Esophagus muscularis mucosa (tissue), 4 donors: Measurements from ENCODE around the gene HHIP. TPM values are rescaled to one million over a fixed set of nuclear protein-coding genes. Genes with fewer than 3 reads are reported as not detected.

Experiments
- DNase-seq: peaks from one replicate; pipeline ENCODE4 v3.0.0-alpha.2; 2017; ENCODE audit errors: extremely low spot score
- H3K27ac ChIP-seq, 4 donors: fragments of 200-600 bp; sonication (generic); replicated peaks in 1 of 4; 1 replicate in 3 of 4; 2 replicates in 1 of 4; pipeline ENCODE4 v1.5.1; 2016 to 2019; ENCODE audit warnings: mild to moderate bottlenecking in 1 of 4
- H3K27me3 ChIP-seq, 4 donors: fragments of 200-600 bp; sonication (generic); one replicate each; pipeline versions ENCODE4 v1.5.1 to v1.6.0; 2016 to 2019
- H3K36me3 ChIP-seq, 4 donors: fragments of 200-600 bp; sonication (generic); one replicate each; pipeline ENCODE4 v1.5.1; 2016 to 2019
- H3K4me1 ChIP-seq, 4 donors: fragments of 200-600 bp; sonication (generic); one replicate each; pipeline ENCODE4 v1.5.1; 2016 to 2019
- H3K4me3 ChIP-seq, 4 donors: fragments of 200-600 bp; sonication (generic); 1 replicate in 2 of 4; 2 replicates in 2 of 4; pipeline ENCODE4 v1.5.1; 2016 to 2019; ENCODE audit warnings: mild to moderate bottlenecking in 4 of 4, moderate library complexity in 1 of 4
- H3K9me3 ChIP-seq, 4 donors: fragments of 200-600 bp; sonication (generic); 1 replicate in 3 of 4; 2 replicates in 1 of 4; pipeline ENCODE4 v1.5.1; 2016 to 2019
- CTCF ChIP-seq, 3 experiments: fragments of 200-600 bp in 2 of 3; fragments of 450-650 bp in 1 of 3; sonication (generic) in 2 of 3; IDR thresholded peaks; one replicate each; pipeline ENCODE4 v1.5.1; 2017 to 2019; ENCODE audit warnings: antibody characterized with exemption in 3 of 3, mild to moderate bottlenecking in 2 of 3, moderate library complexity in 1 of 3
- EP300 ChIP-seq: sonication (generic); formaldehyde crosslinking; IDR thresholded peaks from one replicate; pipeline ENCODE4 v1.6.1; 2017; ENCODE audit warnings: antibody characterized with exemption
- POLR2A ChIP-seq: fragments of 450-650 bp; IDR thresholded peaks from one replicate; pipeline ENCODE4 v1.6.1; 2017; ENCODE audit warnings: antibody characterized with exemption, moderate library complexity, mild to moderate bottlenecking, low read depth
- POLR2AphosphoS5 ChIP-seq, 2 donors: sonication (generic); formaldehyde crosslinking; IDR thresholded peaks; one replicate each; pipeline ENCODE4 v1.6.1; 2017; ENCODE audit warnings: antibody characterized with exemption in 2 of 2
- WGBS: methylation state at CpG from one replicate; pipeline ENCODE4 v1.1.5; 2018; 5-methylcytosine and 5-hydroxymethylcytosine counted together
- intact Hi-C: fragments of 100-400 bp; cut with DNase I; formaldehyde crosslinking; loops from one replicate; pipeline ENCODE4 v1.15.1; 2023
- total RNA-seq, 4 donors: library from RNA; depleted of rRNA; stranded (reverse); fragments of >200 nt; gene quantifications; one replicate each; pipeline versions ENCODE4 v1.1.0 to v1.2.1, GENCODE V29; 2016

The HHIP gene
- total RNA-seq, 4 donors from 2014 or later, result under 0.01 to 0.75 (median 0.15) TPM

- no peak for TF ChIP-seq POLR2AphosphoS5 (IDR thresholded peaks at IDR 0.05)
- TF ChIP-seq POLR2A, result no peak
- TF ChIP-seq CTCF (IDR thresholded peaks at IDR 0.05), result no peak
- TF ChIP-seq EP300, result no peak
- Histone ChIP-seq H3K27ac (no peak overlapping the region), H3K4me1 (peaks cover 0 to 8% (median 0%) of the 10 kb centered on the region in 4 donors), H3K9me3 (no peaks in the 10 kb centered on the region), H3K36me3 (no peaks in the 10 kb centered on the region), H3K27me3 (no peaks in the 10 kb centered on the region), H3K4me3 (no peak overlapping the region)
- no peak for DNase-seq
- intact Hi-C loops, result no loop called here
These were observed 55.8 kb downstream of the HHIP start for GRCh38 chr4:144701683-144702233.

- Histone ChIP-seq H3K36me3 (no peaks in the 10 kb centered on the region), H3K27ac (no peak overlapping the region), H3K4me1 (peaks cover 0 to 8% (median 0%) of the 10 kb centered on the region in 4 donors), H3K9me3 (no peaks in the 10 kb centered on the region), H3K4me3 (no peak overlapping the region), H3K27me3 (no peaks in the 10 kb centered on the region)
- TF ChIP-seq POLR2A (no peak), CTCF (IDR thresholded peaks at IDR 0.05) (no peak), EP300 (no peak), POLR2AphosphoS5 (IDR thresholded peaks at IDR 0.05) (no peak)
- WGBS, result 86% methylated on average over 5 of the region's 5 CpGs
- intact Hi-C loops, result no loop called here
- no peak for DNase-seq
These were observed 57.5 kb downstream of the HHIP start for GRCh38 chr4:144703494-144703893.

- no peaks in the 10 kb centered on the region for H3K9me3 ChIP-seq
- H3K27me3 ChIP-seq, result no peaks in the 10 kb centered on the region
- DNase-seq, result no peak
- no peak overlapping the region for H3K4me3 ChIP-seq
- H3K27ac ChIP-seq, result no peak overlapping the region
- TF ChIP-seq CTCF (IDR thresholded peaks at IDR 0.05) (no peak), POLR2AphosphoS5 (IDR thresholded peaks at IDR 0.05) (no peak), EP300 (no peak), POLR2A (no peak)
- intact Hi-C loops, result no loop called here
- H3K4me1 ChIP-seq, result peaks cover 0 to 8% (median 0%) of the 10 kb centered on the region in 4 donors
- WGBS, result 56% methylated on average over 6 of the region's 6 CpGs
- no peaks in the 10 kb centered on the region for H3K36me3 ChIP-seq
These were observed 59.9 kb downstream of the HHIP start for GRCh38 chr4:144705601-144706590.

GRCh38 chr4:144709159-144709558 is 63.2 kb downstream of the HHIP start:
- intact Hi-C loops, result no loop called here
- Histone ChIP-seq H3K4me3 (no peak overlapping the region), H3K36me3 (no peaks in the 10 kb centered on the region), H3K27me3 (no peaks in the 10 kb centered on the region), H3K4me1 (peaks cover 0 to 8% (median 0%) of the 10 kb centered on the region in 4 donors), H3K27ac (no peak overlapping the region), H3K9me3 (no peaks in the 10 kb centered on the region)
- DNase-seq, result no peak
- WGBS, result 90% methylated on average over 2 of the region's 2 CpGs
- TF ChIP-seq EP300 (no peak), POLR2A (no peak), POLR2AphosphoS5 (IDR thresholded peaks at IDR 0.05) (no peak), CTCF (IDR thresholded peaks at IDR 0.05) (no peak)
